Tibial nerve (tissue), 4 donors: ENCODE measurements around the gene PCSK6. TPM values are rescaled to one million over a fixed set of nuclear protein-coding genes. Genes with fewer than 3 reads are reported as not detected.
"Not testable (repeated sequence)": the region's sequence is repeated elsewhere in the genome, so short reads cannot be mapped to it uniquely, and the experiment has no call there.

Source experiments
- DNase-seq, 2 donors: peaks; one replicate each; pipeline ENCODE4 v3.0.0-alpha.2; 2019; ENCODE audit warnings: low spot score in 2 of 2
- H3K27ac ChIP-seq, 4 donors: fragments of 200-600 bp; sonication (generic) in 3 of 4; one replicate each; pipeline ENCODE4 v1.5.1; 2017 to 2019; ENCODE audit warnings: mild to moderate bottlenecking in 1 of 4
- H3K27me3 ChIP-seq, 2 donors: fragments of 200-600 bp; sonication (generic) in 1 of 2; one replicate each; pipeline versions ENCODE4 v1.5.1 to v1.6.0; 2017 to 2019
- H3K36me3 ChIP-seq, 3 donors: fragments of 200-600 bp; sonication (generic); one replicate each; pipeline ENCODE4 v1.5.1; 2018 to 2019
- H3K4me1 ChIP-seq, 4 donors: fragments of 200-600 bp; sonication (generic) in 3 of 4; one replicate each; pipeline ENCODE4 v1.5.1; 2017 to 2019
- H3K4me3 ChIP-seq, 4 donors: fragments of 200-600 bp; sonication (generic) in 3 of 4; one replicate each; pipeline ENCODE4 v1.5.1; 2017 to 2019; ENCODE audit warnings: mild to moderate bottlenecking in 1 of 4, moderate library complexity in 1 of 4
- H3K9me3 ChIP-seq, 4 donors: fragments of 200-600 bp; sonication (generic) in 3 of 4; one replicate each; pipeline ENCODE4 v1.5.1; 2017 to 2019
- EP300 ChIP-seq, 2 donors: sonication (generic); formaldehyde crosslinking; IDR thresholded peaks; one replicate each; pipeline ENCODE4 v1.6.1; 2017; ENCODE audit warnings: antibody characterized with exemption in 2 of 2, mild to moderate bottlenecking in 1 of 2
- POLR2A ChIP-seq, 2 donors: fragments of 450-650 bp; IDR thresholded peaks; one replicate each; pipeline ENCODE4 v1.6.1; 2017; ENCODE audit warnings: antibody characterized with exemption in 2 of 2, mild to moderate bottlenecking in 2 of 2, moderate library complexity in 2 of 2
- WGBS, 2 donors: methylation state at CpG; one replicate each; pipeline ENCODE4 v1.1.5; 2018; 5-methylcytosine and 5-hydroxymethylcytosine counted together
- total RNA-seq, 4 donors: library from RNA; depleted of rRNA; stranded (reverse); fragments of >200 nt; gene quantifications; one replicate each; pipeline ENCODE4 v1.1.0, GENCODE V29; 2016
- TF ChIP-seq, protein P1 (sequence below), 5 experiments: fragments of 200-600 bp in 3 of 5; fragments of 450-650 bp in 2 of 5; sonication (generic) in 3 of 5; IDR thresholded peaks; one replicate each; pipeline ENCODE4 v1.5.1; 2016 to 2019; ENCODE audit warnings: antibody characterized with exemption in 5 of 5, mild to moderate bottlenecking in 3 of 5, moderate library complexity in 2 of 5

Gene PCSK6
- total RNA-seq, 4 donors from 2014 or later = 8.5 to 27.0 (median 13.2) TPM

GRCh38 chr15:101376615-101377395, 112.7 kb downstream of the PCSK6 start:
- WGBS, 2 donors = 83 to 87% methylated on average over 10 to 14 of the region's 14 CpGs
- Histone ChIP-seq H3K27ac (no peak overlapping the region), H3K4me3 (no peak overlapping the region), H3K9me3 (no peaks in the 10 kb centered on the region), H3K27me3 (no peaks in the 10 kb centered on the region), H3K36me3 (no peaks in the 10 kb centered on the region), H3K4me1 (peaks cover 0 to 13% (median 8%) of the 10 kb centered on the region in 4 donors)
- DNase-seq = no peak
- no peak for TF ChIP-seq POLR2A (IDR thresholded peaks at IDR 0.05)
- TF ChIP-seq, protein P1, sequence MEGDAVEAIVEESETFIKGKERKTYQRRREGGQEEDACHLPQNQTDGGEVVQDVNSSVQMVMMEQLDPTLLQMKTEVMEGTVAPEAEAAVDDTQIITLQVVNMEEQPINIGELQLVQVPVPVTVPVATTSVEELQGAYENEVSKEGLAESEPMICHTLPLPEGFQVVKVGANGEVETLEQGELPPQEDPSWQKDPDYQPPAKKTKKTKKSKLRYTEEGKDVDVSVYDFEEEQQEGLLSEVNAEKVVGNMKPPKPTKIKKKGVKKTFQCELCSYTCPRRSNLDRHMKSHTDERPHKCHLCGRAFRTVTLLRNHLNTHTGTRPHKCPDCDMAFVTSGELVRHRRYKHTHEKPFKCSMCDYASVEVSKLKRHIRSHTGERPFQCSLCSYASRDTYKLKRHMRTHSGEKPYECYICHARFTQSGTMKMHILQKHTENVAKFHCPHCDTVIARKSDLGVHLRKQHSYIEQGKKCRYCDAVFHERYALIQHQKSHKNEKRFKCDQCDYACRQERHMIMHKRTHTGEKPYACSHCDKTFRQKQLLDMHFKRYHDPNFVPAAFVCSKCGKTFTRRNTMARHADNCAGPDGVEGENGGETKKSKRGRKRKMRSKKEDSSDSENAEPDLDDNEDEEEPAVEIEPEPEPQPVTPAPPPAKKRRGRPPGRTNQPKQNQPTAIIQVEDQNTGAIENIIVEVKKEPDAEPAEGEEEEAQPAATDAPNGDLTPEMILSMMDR (IDR thresholded peaks at IDR 0.05) = no peak

DNA sequence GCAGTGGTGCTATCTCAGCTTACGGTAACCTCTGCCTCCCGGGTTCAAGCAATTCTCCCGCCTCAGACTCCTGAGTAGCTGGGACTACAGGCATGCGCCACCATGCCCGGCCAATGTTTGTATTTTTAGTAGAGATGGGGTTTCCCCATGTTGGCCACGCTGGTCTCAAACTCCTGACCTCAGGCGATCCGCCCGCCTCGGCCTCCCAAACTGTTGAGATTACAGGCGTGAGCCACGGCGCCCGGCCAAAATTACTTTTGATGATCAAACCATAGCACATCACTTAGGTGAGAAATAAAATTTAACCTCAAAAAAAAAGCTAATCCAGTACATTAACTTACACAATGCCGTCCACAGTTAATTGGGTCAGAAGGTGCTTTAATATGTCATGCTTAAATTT, 114.5 kb downstream of the PCSK6 start:
- H3K4me3 ChIP-seq, H3K9me3 ChIP-seq, DNase-seq, H3K27ac ChIP-seq, H3K27me3 ChIP-seq, H3K36me3 ChIP-seq: not testable (repeated sequence)
- WGBS, 2 donors = 89% methylated on average over 15 of the region's 15 CpGs
- H3K4me1 ChIP-seq = peaks cover 0 to 30% (median 8%) of the 10 kb centered on the region in 4 donors

- no peak overlapping the region for H3K4me3 ChIP-seq
- no peaks in the 10 kb centered on the region for H3K9me3 ChIP-seq
- H3K27me3 ChIP-seq = no peaks in the 10 kb centered on the region
- H3K4me1 ChIP-seq = peaks cover 0 to 33% (median 8%) of the 10 kb centered on the region in 4 donors
- H3K36me3 ChIP-seq = no peaks in the 10 kb centered on the region
- WGBS, 2 donors = 85 to 88% methylated on average over 6 of the region's 6 CpGs
- no peak overlapping the region for H3K27ac ChIP-seq
- TF ChIP-seq POLR2A (IDR thresholded peaks at IDR 0.05) (no peak), EP300 (IDR thresholded peaks at IDR 0.05) (no peak)
- TF ChIP-seq, protein P1 (IDR thresholded peaks at IDR 0.05) = no peak
- DNase-seq = no peak
Observed at GRCh38 chr15:101374326-101374725, 115.2 kb downstream of the PCSK6 start.

DNA sequence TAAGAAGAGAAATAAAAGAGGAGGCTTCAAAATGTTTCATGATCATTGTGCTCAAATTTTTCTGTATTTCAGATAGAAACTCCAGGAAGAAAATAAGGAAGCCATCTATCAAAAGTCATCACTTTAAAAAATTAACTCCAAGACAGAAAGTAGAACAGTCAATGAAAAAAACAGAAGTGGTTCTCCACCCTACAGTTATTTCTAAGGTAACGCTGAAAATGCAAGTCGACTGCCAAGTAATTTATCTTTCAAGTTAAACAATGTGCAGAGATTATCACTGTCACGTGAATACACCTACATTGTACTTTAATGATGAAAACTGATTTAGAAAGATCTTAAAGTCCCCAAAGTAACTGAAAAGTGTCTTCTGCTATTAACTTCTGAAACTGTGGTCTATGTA, 115.9 kb downstream of the PCSK6 start:
- TF ChIP-seq EP300 (IDR thresholded peaks at IDR 0.05) (no peak), POLR2A (IDR thresholded peaks at IDR 0.05) (no peak)
- TF ChIP-seq, protein P1 (IDR thresholded peaks at IDR 0.05) = no peak
- H3K27me3 ChIP-seq = no peaks in the 10 kb centered on the region
- WGBS, 2 donors = 64 to 68% methylated on average over 3 of the region's 3 CpGs

GRCh38 chr15:101372960-101373525, 116.5 kb downstream of the PCSK6 start:
- Histone ChIP-seq H3K27ac (no peak overlapping the region), H3K27me3 (no peaks in the 10 kb centered on the region), H3K36me3 (no peaks in the 10 kb centered on the region), H3K4me3 (no peak overlapping the region), H3K4me1 (peaks cover 0 to 33% (median 8%) of the 10 kb centered on the region in 4 donors), H3K9me3 (no peaks in the 10 kb centered on the region)
- WGBS, 2 donors = 55 to 63% methylated on average over 11 of the region's 11 CpGs
- no peak for DNase-seq
- TF ChIP-seq POLR2A (IDR thresholded peaks at IDR 0.05) (no peak), EP300 (IDR thresholded peaks at IDR 0.05) (no peak)
- TF ChIP-seq, protein P1 (IDR thresholded peaks at IDR 0.05) = no peak

More for the DNA sequence above, 115.9 kb downstream of the PCSK6 start:
- DNase-seq = no peak
- Histone ChIP-seq H3K27ac (no peak overlapping the region), H3K36me3 (no peaks in the 10 kb centered on the region), H3K9me3 (no peaks in the 10 kb centered on the region), H3K4me3 (no peak overlapping the region), H3K4me1 (peaks cover 0 to 33% (median 8%) of the 10 kb centered on the region in 4 donors)
